ENCODE measurements around the gene PACS1.

DNA sequence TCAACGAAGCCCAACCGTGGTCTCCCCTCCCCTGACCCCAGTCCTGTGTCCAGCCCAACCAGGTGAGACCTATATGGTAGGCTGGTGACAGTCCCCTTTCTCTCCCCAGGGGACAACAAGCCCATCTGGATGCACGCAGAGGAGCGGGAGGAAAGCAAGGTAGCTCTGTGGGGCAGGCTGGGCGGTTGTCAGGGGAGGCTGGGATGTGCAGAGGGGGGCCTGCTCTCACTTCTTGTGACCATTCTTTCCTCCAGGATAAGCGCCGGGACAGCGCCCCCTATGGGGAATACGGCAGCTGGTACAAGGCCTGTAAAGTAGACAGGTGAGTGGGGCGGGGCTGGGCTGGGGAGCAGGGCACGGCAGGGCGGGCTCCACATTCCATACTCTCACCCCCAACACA is 194.8 kb downstream of the PACS1 start:
- TF ChIP-seq, protein P1, sequence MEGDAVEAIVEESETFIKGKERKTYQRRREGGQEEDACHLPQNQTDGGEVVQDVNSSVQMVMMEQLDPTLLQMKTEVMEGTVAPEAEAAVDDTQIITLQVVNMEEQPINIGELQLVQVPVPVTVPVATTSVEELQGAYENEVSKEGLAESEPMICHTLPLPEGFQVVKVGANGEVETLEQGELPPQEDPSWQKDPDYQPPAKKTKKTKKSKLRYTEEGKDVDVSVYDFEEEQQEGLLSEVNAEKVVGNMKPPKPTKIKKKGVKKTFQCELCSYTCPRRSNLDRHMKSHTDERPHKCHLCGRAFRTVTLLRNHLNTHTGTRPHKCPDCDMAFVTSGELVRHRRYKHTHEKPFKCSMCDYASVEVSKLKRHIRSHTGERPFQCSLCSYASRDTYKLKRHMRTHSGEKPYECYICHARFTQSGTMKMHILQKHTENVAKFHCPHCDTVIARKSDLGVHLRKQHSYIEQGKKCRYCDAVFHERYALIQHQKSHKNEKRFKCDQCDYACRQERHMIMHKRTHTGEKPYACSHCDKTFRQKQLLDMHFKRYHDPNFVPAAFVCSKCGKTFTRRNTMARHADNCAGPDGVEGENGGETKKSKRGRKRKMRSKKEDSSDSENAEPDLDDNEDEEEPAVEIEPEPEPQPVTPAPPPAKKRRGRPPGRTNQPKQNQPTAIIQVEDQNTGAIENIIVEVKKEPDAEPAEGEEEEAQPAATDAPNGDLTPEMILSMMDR (IDR thresholded peaks at IDR 0.05), result no peak
- TF ChIP-seq EP300 (IDR thresholded peaks at IDR 0.05), result no peak

Measured in ovary (tissue), 3 donors.